ENCODE data around the gene KATNAL1. TPM values are rescaled to one million over a fixed set of nuclear protein-coding genes. Genes with fewer than 3 reads are reported as not detected.

Gene KATNAL1
- total and polyA plus RNA-seq, 2 of the 4 experiments (the other 2 are of a cell fraction), result 6.9 to 16.8 TPM

DNA sequence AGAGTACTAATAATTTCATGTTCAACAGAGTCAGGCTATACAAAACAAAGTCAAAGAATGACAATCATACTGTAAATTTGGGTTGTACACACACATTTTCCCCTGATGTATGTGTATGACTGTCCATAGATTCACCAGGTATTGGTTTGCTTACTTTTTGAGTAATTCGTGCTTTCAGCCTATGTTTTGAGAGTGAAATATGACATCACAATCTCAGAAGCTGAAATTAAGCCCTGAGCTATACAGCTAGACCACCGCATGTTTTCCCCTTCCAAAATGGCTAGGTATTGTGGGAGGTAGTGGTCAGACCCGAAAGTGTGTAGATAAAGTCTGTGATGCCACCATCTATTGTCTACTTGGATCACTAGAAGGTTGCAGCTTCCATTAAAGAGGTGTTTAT is 102.8 kb downstream of the KATNAL1 start:
- no peak overlapping the region for H2AK5ac ChIP-seq (ENCODE audit: low read depth, low read length)
- DNase-seq (no peak), ATAC-seq (ENCODE audit: low read depth) (no peak)
- no peak overlapping the region for H2AFZ ChIP-seq (replicated peaks; ENCODE audit: low read length, poor library complexity)
- H4K20me1 ChIP-seq (ENCODE audit: insufficient read depth, low read length), result no peaks in the 10 kb centered on the region
- in situ Hi-C loops (cut with MboI; ENCODE audit: low sequenced_read_pairs), result no loop called here
- CTCF ChIA-PET, result interaction anchor here (1.0 kb wide), 1 partner anchor 233 kb away, joined by 3 read pairs; no protein-coding TSS in a partner anchor
- H3K4me3 ChIP-seq (ENCODE audit: insufficient read depth, low read depth, low read length), result no peak overlapping the region
- no peaks in the 10 kb centered on the region for H3K27me3 ChIP-seq (ENCODE audit: control insufficient read depth, insufficient read depth, low read length)
- H3K23ac ChIP-seq (ENCODE audit: low read depth, low read length), result no peak overlapping the region
- no peak overlapping the region for H4K5ac ChIP-seq (ENCODE audit: low read depth, low read length)
- no peak overlapping the region for H3K56ac ChIP-seq (ENCODE audit: extremely low read depth, insufficient read depth, low read length)
- no peak overlapping the region for H3K4ac ChIP-seq (ENCODE audit: low read depth, low read length)
- H3K18ac ChIP-seq (ENCODE audit: low read depth, low read length), result no peak overlapping the region
- no CpG with 5 or more reads among the region's 3 CpGs for WGBS, 2 experiments (ENCODE audit: extremely low coverage in 2 of 2, insufficient read length in 1 of 2)
- H4K91ac ChIP-seq (ENCODE audit: insufficient read depth, low read depth, low read length), result no peak overlapping the region
- no peaks in the 10 kb centered on the region for H3K9me3 ChIP-seq (ENCODE audit: control insufficient read depth, insufficient read depth, low read length)
- BruUV-seq (replicated peaks), result no TSS peak
- peaks cover 6% of the 10 kb centered on the region for H3K9me1 ChIP-seq (ENCODE audit: insufficient read depth, low read length)
- no peak overlapping the region for H3K27ac ChIP-seq (ENCODE audit: insufficient read depth, low read length)
- H3K36me3 ChIP-seq (ENCODE audit: control insufficient read depth, insufficient read depth, low read length), result peaks cover 8% of the 10 kb centered on the region
- H3K14ac ChIP-seq (replicated peaks; ENCODE audit: low read depth, low read length), result no peak overlapping the region
- no peak overlapping the region for H2AK9ac ChIP-seq (replicated peaks; ENCODE audit: low read depth, low read length, poor library complexity)
- POLR2A ChIA-PET (ENCODE audit: unreplicated experiment), result no interaction called here
- H3K9ac ChIP-seq (ENCODE audit: low read depth, low read length), result no peak overlapping the region
- no peak overlapping the region for H2BK20ac ChIP-seq (ENCODE audit: low read depth, low read length)
- peaks cover 0 to 13% of the 10 kb centered on the region in 2 experiments; a peak in 2 of 4 replicates for H3K79me1 ChIP-seq (ENCODE audit: low read depth in 1 of 2, low read length in 2 of 2)
- no peak overlapping the region for H2BK5ac ChIP-seq (ENCODE audit: low read depth, low read length, poor library complexity, severe bottlenecking)
- no peak overlapping the region for H3K4me2 ChIP-seq (ENCODE audit: low read depth, low read length)
- intact Hi-C loops (cut with micrococcal nuclease), result no loop called here
- H2BK120ac ChIP-seq (ENCODE audit: low read depth, low read length), result no peak overlapping the region
- dilution Hi-C loops (cut with HindIII; ENCODE audit: low sequenced_read_pairs, unreplicated experiment), result no loop called here
- no peaks in the 10 kb centered on the region for H3K4me1 ChIP-seq (ENCODE audit: control insufficient read depth, insufficient read depth, low read length)
- TF ChIP-seq, protein P1, sequence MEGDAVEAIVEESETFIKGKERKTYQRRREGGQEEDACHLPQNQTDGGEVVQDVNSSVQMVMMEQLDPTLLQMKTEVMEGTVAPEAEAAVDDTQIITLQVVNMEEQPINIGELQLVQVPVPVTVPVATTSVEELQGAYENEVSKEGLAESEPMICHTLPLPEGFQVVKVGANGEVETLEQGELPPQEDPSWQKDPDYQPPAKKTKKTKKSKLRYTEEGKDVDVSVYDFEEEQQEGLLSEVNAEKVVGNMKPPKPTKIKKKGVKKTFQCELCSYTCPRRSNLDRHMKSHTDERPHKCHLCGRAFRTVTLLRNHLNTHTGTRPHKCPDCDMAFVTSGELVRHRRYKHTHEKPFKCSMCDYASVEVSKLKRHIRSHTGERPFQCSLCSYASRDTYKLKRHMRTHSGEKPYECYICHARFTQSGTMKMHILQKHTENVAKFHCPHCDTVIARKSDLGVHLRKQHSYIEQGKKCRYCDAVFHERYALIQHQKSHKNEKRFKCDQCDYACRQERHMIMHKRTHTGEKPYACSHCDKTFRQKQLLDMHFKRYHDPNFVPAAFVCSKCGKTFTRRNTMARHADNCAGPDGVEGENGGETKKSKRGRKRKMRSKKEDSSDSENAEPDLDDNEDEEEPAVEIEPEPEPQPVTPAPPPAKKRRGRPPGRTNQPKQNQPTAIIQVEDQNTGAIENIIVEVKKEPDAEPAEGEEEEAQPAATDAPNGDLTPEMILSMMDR (conservative IDR thresholded peaks at IDR 0.05; ENCODE audit: low read depth, low read length), result no peak
- TF ChIP-seq CEBPB (IDR thresholded peaks at IDR 0.05; ENCODE audit: low read depth, low read length) (no peak), RCOR1 (IDR thresholded peaks at IDR 0.05; ENCODE audit: insufficient replicate concordance, low read length) (no peak), MXI1 (IDR thresholded peaks at IDR 0.05; ENCODE audit: borderline replicate concordance, low read depth, low read length) (no peak)
- TF ChIP-seq, protein P2, sequence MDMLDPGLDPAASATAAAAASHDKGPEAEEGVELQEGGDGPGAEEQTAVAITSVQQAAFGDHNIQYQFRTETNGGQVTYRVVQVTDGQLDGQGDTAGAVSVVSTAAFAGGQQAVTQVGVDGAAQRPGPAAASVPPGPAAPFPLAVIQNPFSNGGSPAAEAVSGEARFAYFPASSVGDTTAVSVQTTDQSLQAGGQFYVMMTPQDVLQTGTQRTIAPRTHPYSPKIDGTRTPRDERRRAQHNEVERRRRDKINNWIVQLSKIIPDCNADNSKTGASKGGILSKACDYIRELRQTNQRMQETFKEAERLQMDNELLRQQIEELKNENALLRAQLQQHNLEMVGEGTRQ (IDR thresholded peaks at IDR 0.05; ENCODE audit: low read depth, low read length), result no peak
- H2BK15ac ChIP-seq (ENCODE audit: low read depth, low read length), result no peak overlapping the region
- no peak overlapping the region for H4K8ac ChIP-seq (ENCODE audit: low read depth in 2 of 2, low read length in 2 of 2)

All from IMR-90 (cell line).